AG09309 (cell line): ENCODE measurements around the gene BABAM1.
A peak's percentile ranks its signal among the peaks of the same experiment; 100 is the strongest.

Source experiments
- DNase-seq: peaks from one replicate; pipeline ENCODE4 v3.0.0-alpha.2; 2010; ENCODE audit warnings: low read depth
- H3K4me3 ChIP-seq: 2 replicates; pipeline ENCODE4 v1.5.1; 2011; ENCODE audit warnings: mild to moderate bottlenecking, low read depth, low read length, moderate library complexity; ENCODE audit not compliant: control insufficient read depth
- CTCF ChIP-seq: IDR thresholded peaks from 2 replicates; pipeline ENCODE4 v1.5.1; 2011; ENCODE audit warnings: mild to moderate bottlenecking, low read depth, low read length, inconsistent platforms; ENCODE audit not compliant: insufficient read depth, control insufficient read depth; ENCODE audit errors: missing control alignments

BABAM1 gene

GRCh38 chr19:17285415-17286135 is 18.3 kb downstream of the BABAM1 start:
- H3K4me3 ChIP-seq = no peak overlapping the region
- TF ChIP-seq CTCF = no peak
- no peak for DNase-seq

- no peak for TF ChIP-seq CTCF
- H3K4me3 ChIP-seq = no peak overlapping the region
- no peak for DNase-seq
These were observed 19.0 kb downstream of the BABAM1 start for GRCh38 chr19:17286263-17286662.

- no peak for DNase-seq
- H3K4me3 ChIP-seq = no peak overlapping the region
- TF ChIP-seq CTCF = no peak
These were observed 19.5 kb downstream of the BABAM1 start for GRCh38 chr19:17286752-17287151.

- H3K4me3 ChIP-seq = peak overlapping the region; percentile 5; the same call in 1 of the 2 replicates
- peak; percentile 61 for DNase-seq
- no peak for TF ChIP-seq CTCF
These were observed 22.2 kb downstream of the BABAM1 start for GRCh38 chr19:17289489-17289888.

- H3K4me3 ChIP-seq = peak overlapping the region; percentile 44
- no peak for DNase-seq
- peak; percentile 88 for TF ChIP-seq CTCF
These were observed 25.2 kb downstream of the BABAM1 start for GRCh38 chr19:17292301-17293074.

GRCh38 chr19:17293605-17294004 is 26.4 kb downstream of the BABAM1 start:
- no peak overlapping the region for H3K4me3 ChIP-seq
- DNase-seq = no peak
- no peak for TF ChIP-seq CTCF
